CD8-positive, alpha-beta memory T cell (primary cell): ENCODE results near the gene CEP44. TPM values are rescaled to one million over a fixed set of nuclear protein-coding genes. Genes with fewer than 3 reads are reported as not detected.

Source experiments
- CTCF ChIA-PET: fragments of 350-600 bp; sonication (Branson Sonifier 250); formaldehyde crosslinking; loops from one replicate; lab custom pipeline; 2021; ENCODE audit warnings: antibody characterized with exemption; lab: Charles Lee
- POLR2A ChIA-PET: fragments of 350-600 bp; sonication (Branson Sonifier 250); formaldehyde crosslinking; loops from one replicate; lab custom pipeline; 2021; ENCODE audit warnings: antibody characterized with exemption; lab: Charles Lee
- DNase-seq, 5 donors: peaks; one replicate each; pipeline versions ENCODE4 v3.0.0 to v3.0.0-alpha.2; 2020 to 2022; ENCODE audit warnings: mixed read lengths in 1 of 5
- H3K27ac ChIP-seq: one replicate; pipeline ENCODE4 v1.7.0; 2013; ENCODE audit warnings: low read depth, mild to moderate bottlenecking, low read length, moderate library complexity
- H3K27me3 ChIP-seq: 2 replicates; pipeline ENCODE4 v1.7.0; 2013; ENCODE audit warnings: low read length, mild to moderate bottlenecking; ENCODE audit not compliant: insufficient read depth, poor library complexity, severe bottlenecking
- H3K36me3 ChIP-seq: 2 replicates; pipeline ENCODE4 v1.7.0; 2013; ENCODE audit warnings: mild to moderate bottlenecking, low read length, moderate library complexity; ENCODE audit not compliant: insufficient read depth
- H3K4me1 ChIP-seq: 2 replicates; pipeline ENCODE4 v1.7.0; 2013; ENCODE audit warnings: mild to moderate bottlenecking, low read length, moderate library complexity; ENCODE audit not compliant: insufficient read depth
- H3K4me3 ChIP-seq: 2 replicates; pipeline ENCODE4 v1.7.0; 2013; ENCODE audit warnings: mild to moderate bottlenecking, low read length
- H3K9me3 ChIP-seq: 2 replicates; pipeline ENCODE4 v1.7.0; 2013; ENCODE audit warnings: mild to moderate bottlenecking, low read length
- H3K27ac Mint-ChIP-seq, 8 donors: one replicate each; pipeline ENCODE4 v1.8.0; 2020 to 2021; ENCODE audit warnings: mixed read lengths in 8 of 8, mild to moderate bottlenecking in 6 of 8, inconsistent platforms in 3 of 8, moderate library complexity in 3 of 8
- H3K27me3 Mint-ChIP-seq, 2 donors: one replicate each; pipeline ENCODE4 v1.8.0; 2020 to 2021; ENCODE audit warnings: mixed read lengths in 2 of 2, mild to moderate bottlenecking in 1 of 2, moderate library complexity in 1 of 2
- H3K36me3 Mint-ChIP-seq, 3 donors: one replicate each; pipeline ENCODE4 v1.8.0; 2020 to 2021; ENCODE audit warnings: mixed read lengths in 3 of 3, inconsistent platforms in 1 of 3, mild to moderate bottlenecking in 1 of 3
- H3K4me1 Mint-ChIP-seq, 3 donors: one replicate each; pipeline ENCODE4 v1.8.0; 2020 to 2021; ENCODE audit warnings: mixed read lengths in 3 of 3, inconsistent platforms in 1 of 3, mild to moderate bottlenecking in 1 of 3
- H3K4me3 Mint-ChIP-seq, 7 donors: one replicate each; pipeline ENCODE4 v1.8.0; 2020 to 2021; ENCODE audit warnings: mixed read lengths in 7 of 7, mild to moderate bottlenecking in 6 of 7, moderate library complexity in 4 of 7, inconsistent platforms in 2 of 7
- H3K9me3 Mint-ChIP-seq, 5 donors: one replicate each; pipeline ENCODE4 v1.8.0; 2020 to 2022; ENCODE audit warnings: mixed read lengths in 5 of 5, mild to moderate bottlenecking in 3 of 5, moderate library complexity in 2 of 5, inconsistent platforms in 1 of 5
- polyA plus RNA-seq: library from polyadenylated mRNA; unstranded; fragments of 300-500 nt; fragmentation: Illumina TruSeq; gene quantifications from one replicate; pipeline ENCODE4 v1.2.3, GENCODE V29; 2021
- total RNA-seq, 2 experiments: library from RNA; stranded (reverse); gene quantifications; one replicate each; pipeline ENCODE4 v1.2.3, GENCODE V29; 2021

CEP44 gene
- total and polyA plus RNA-seq, 3 experiments from 2014 or later = 6.8 to 22.4 (median 20.4) TPM

- Histone ChIP-seq H3K36me3 (peaks cover 4% of the 10 kb centered on the region), H3K4me1 (no peaks in the 10 kb centered on the region), H3K27me3 (no peaks in the 10 kb centered on the region), H3K9me3 (no peaks in the 10 kb centered on the region), H3K27ac (no peak overlapping the region), H3K4me3 (no peak overlapping the region)
- peaks cover 18 to 41% (median 23%) of the 10 kb centered on the region in 3 donors for H3K4me1 Mint-ChIP-seq
- ChIA-PET CTCF (no interaction called here), POLR2A (no interaction called here)
- peaks cover 0 to 30% (median 5%) of the 10 kb centered on the region in 3 donors for H3K36me3 Mint-ChIP-seq
- no peak overlapping the region for H3K27ac Mint-ChIP-seq
- DNase-seq = no peak
- no peaks in the 10 kb centered on the region for H3K27me3 Mint-ChIP-seq
- H3K4me3 Mint-ChIP-seq = no peak overlapping the region
- no peaks in the 10 kb centered on the region for H3K9me3 Mint-ChIP-seq
Measured at GRCh38 chr4:174265916-174266315, 17.8 kb upstream of the CEP44 start.

GRCh38 chr4:174266416-174266815, 17.3 kb upstream of the CEP44 start:
- H3K36me3 ChIP-seq = peaks cover 4% of the 10 kb centered on the region
- H3K9me3 Mint-ChIP-seq = no peaks in the 10 kb centered on the region
- ChIA-PET CTCF (no interaction called here), POLR2A (no interaction called here)
- H3K9me3 ChIP-seq = no peaks in the 10 kb centered on the region
- H3K4me1 Mint-ChIP-seq = peaks cover 22 to 46% (median 28%) of the 10 kb centered on the region in 3 donors
- H3K36me3 Mint-ChIP-seq = peaks cover 0 to 34% (median 5%) of the 10 kb centered on the region in 3 donors
- H3K27me3 ChIP-seq = no peaks in the 10 kb centered on the region
- no peak for DNase-seq
- H3K27ac Mint-ChIP-seq = no peak overlapping the region
- H3K4me3 ChIP-seq = no peak overlapping the region
- no peaks in the 10 kb centered on the region for H3K4me1 ChIP-seq
- no peak overlapping the region for H3K4me3 Mint-ChIP-seq
- H3K27me3 Mint-ChIP-seq = no peaks in the 10 kb centered on the region
- H3K27ac ChIP-seq = no peak overlapping the region

DNA sequence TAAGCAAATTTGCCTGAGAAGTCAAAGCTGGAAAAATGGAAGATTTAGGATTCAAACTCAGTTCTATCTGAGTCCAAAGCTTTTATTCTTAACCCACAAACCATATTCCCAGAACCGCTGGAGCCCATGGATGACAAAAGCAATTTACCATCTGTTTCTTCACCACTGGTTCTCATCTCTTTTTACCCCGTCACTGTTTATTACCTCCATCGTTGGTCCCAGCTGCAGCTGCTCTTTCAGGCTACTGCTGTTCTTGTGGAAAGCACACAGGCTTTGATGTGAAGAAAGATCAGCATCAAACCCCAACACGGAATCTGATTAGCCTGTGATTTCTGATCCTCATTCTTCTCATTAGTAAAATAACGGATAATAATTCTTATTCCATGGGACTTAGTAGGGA, 9.8 kb upstream of the CEP44 start:
- H3K4me3 Mint-ChIP-seq = no peak overlapping the region
- Histone ChIP-seq H3K9me3 (no peaks in the 10 kb centered on the region), H3K4me3 (no peak overlapping the region), H3K36me3 (no peaks in the 10 kb centered on the region), H3K4me1 (peaks cover 12% of the 10 kb centered on the region), H3K27me3 (no peaks in the 10 kb centered on the region), H3K27ac (no peak overlapping the region)
- POLR2A ChIA-PET = no interaction called here
- no peaks in the 10 kb centered on the region for H3K27me3 Mint-ChIP-seq
- H3K9me3 Mint-ChIP-seq = no peaks in the 10 kb centered on the region
- H3K27ac Mint-ChIP-seq = no peak overlapping the region
- peaks cover 0 to 15% (median 0%) of the 10 kb centered on the region in 3 donors for H3K36me3 Mint-ChIP-seq
- peaks cover 42 to 71% (median 63%) of the 10 kb centered on the region in 3 donors for H3K4me1 Mint-ChIP-seq
- CTCF ChIA-PET = no interaction called here
- no peak for DNase-seq

DNA sequence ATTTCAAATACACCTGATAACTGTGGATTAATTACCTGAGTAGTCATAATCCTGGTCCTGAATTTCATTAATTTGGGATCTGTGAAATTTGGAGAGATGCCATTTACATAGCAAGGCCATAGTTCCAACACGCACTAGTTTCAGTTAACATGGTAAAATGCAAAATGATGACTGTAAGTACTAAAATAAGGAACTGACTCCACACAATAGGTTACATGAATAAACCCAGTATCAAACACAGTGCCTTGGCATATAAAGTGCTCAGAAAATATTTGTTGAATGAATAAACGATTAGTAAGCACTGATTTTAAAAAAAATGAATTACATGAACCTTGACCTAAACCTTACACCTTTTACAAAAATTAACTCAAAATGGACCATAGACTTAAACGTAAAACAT, 9.3 kb upstream of the CEP44 start:
- no peak overlapping the region for H3K27ac Mint-ChIP-seq
- H3K27me3 Mint-ChIP-seq = no peaks in the 10 kb centered on the region
- H3K27ac ChIP-seq = no peak overlapping the region
- H3K9me3 Mint-ChIP-seq = peaks cover 0 to 5% (median 0%) of the 10 kb centered on the region in 5 donors
- no peak overlapping the region for H3K4me3 ChIP-seq
- H3K27me3 ChIP-seq = no peaks in the 10 kb centered on the region
- DNase-seq = no peak
- peaks cover 3 to 19% (median 4%) of the 10 kb centered on the region in 3 donors for H3K36me3 Mint-ChIP-seq
- no peaks in the 10 kb centered on the region for H3K9me3 ChIP-seq
- POLR2A ChIA-PET = no interaction called here
- H3K36me3 ChIP-seq = no peaks in the 10 kb centered on the region
- H3K4me1 Mint-ChIP-seq = peaks cover 46 to 76% (median 68%) of the 10 kb centered on the region in 3 donors
- peaks cover 16% of the 10 kb centered on the region for H3K4me1 ChIP-seq
- H3K4me3 Mint-ChIP-seq = no peak overlapping the region
- CTCF ChIA-PET = no interaction called here

- POLR2A ChIA-PET = no interaction called here
- Histone ChIP-seq H3K27ac (no peak overlapping the region), H3K4me1 (peaks cover 22% of the 10 kb centered on the region), H3K4me3 (no peak overlapping the region), H3K9me3 (no peaks in the 10 kb centered on the region), H3K27me3 (no peaks in the 10 kb centered on the region), H3K36me3 (no peaks in the 10 kb centered on the region)
- H3K4me1 Mint-ChIP-seq = peaks cover 52 to 82% (median 74%) of the 10 kb centered on the region in 3 donors
- DNase-seq = no peak
- H3K36me3 Mint-ChIP-seq = peaks cover 5 to 25% (median 7%) of the 10 kb centered on the region in 3 donors
- H3K27ac Mint-ChIP-seq = peak overlapping the region in 1 of 8 donors; percentile 12
- H3K27me3 Mint-ChIP-seq = no peaks in the 10 kb centered on the region
- no peak overlapping the region for H3K4me3 Mint-ChIP-seq
- CTCF ChIA-PET = no interaction called here
- peaks cover 0 to 7% (median 0%) of the 10 kb centered on the region in 5 donors for H3K9me3 Mint-ChIP-seq
Measured at GRCh38 chr4:174275101-174275500, 8.6 kb upstream of the CEP44 start.

DNA sequence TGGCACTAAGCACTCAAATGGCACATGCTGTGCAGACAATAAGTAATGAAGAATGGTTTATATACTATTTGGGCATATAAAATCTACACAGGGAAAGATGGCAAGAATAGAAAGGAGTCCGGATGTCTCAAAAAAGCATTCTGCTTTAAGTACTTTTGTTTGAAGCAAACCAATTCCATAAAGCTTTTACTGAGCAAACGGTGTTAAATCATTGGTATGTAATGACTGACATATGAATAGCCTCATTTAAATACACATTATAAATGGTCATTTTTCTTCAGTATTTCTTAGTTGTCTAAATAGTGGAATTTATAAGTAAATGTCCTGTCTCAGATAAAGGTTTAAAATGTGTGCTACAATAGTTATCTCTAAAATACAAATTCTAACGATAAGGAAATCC, 6.3 kb upstream of the CEP44 start:
- DNase-seq = no peak
- H3K4me3 ChIP-seq = no peak overlapping the region
- no peak overlapping the region for H3K27ac ChIP-seq
- H3K27me3 ChIP-seq = no peaks in the 10 kb centered on the region
- Mint-ChIP-seq H3K27ac (no peak overlapping the region), H3K4me1 (peaks cover 63 to 89% (median 83%) of the 10 kb centered on the region in 3 donors), H3K27me3 (no peaks in the 10 kb centered on the region), H3K4me3 (no peak overlapping the region), H3K36me3 (peaks cover 6 to 26% (median 7%) of the 10 kb centered on the region in 3 donors), H3K9me3 (peaks cover 0 to 7% (median 0%) of the 10 kb centered on the region in 5 donors)
- ChIA-PET POLR2A (no interaction called here), CTCF (no interaction called here)
- H3K4me1 ChIP-seq = peaks cover 41% of the 10 kb centered on the region
- no peaks in the 10 kb centered on the region for H3K36me3 ChIP-seq
- H3K9me3 ChIP-seq = no peaks in the 10 kb centered on the region

DNA sequence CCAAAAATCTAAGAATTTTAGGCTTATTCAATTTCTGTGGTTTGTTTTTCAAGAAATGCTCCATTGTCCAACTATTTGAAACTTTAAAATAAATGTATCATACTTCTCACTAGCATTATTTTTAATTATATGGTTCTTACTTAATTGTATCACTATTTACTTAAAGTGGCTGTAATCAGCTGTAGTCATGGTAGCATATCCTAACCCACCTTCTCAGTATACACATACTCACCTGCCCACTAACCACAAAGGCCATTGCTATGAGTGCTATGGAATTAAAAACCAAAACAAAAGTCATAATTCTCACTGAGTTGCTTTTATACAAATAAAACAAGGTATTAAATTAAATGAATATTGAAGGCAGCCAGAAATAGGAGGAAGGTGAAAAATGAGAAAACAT, 5.2 kb upstream of the CEP44 start:
- Mint-ChIP-seq H3K9me3 (peaks cover 0 to 7% (median 0%) of the 10 kb centered on the region in 5 donors), H3K4me1 (peaks cover 67 to 86% (median 83%) of the 10 kb centered on the region in 3 donors), H3K27ac (no peak overlapping the region), H3K36me3 (peaks cover 6 to 27% (median 7%) of the 10 kb centered on the region in 3 donors), H3K4me3 (no peak overlapping the region), H3K27me3 (no peaks in the 10 kb centered on the region)
- no peaks in the 10 kb centered on the region for H3K27me3 ChIP-seq
- H3K36me3 ChIP-seq = no peaks in the 10 kb centered on the region
- H3K27ac ChIP-seq = no peak overlapping the region
- H3K9me3 ChIP-seq = no peaks in the 10 kb centered on the region
- no peak for DNase-seq
- ChIA-PET CTCF (no interaction called here), POLR2A (no interaction called here)
- H3K4me1 ChIP-seq = peaks cover 43% of the 10 kb centered on the region
- no peak overlapping the region for H3K4me3 ChIP-seq

GRCh38 chr4:174279433-174280155, 4.1 kb upstream of the CEP44 start:
- ChIA-PET CTCF (no interaction called here), POLR2A (no interaction called here)
- no peak for DNase-seq

More at GRCh38 chr4:174279433-174280155, 4.1 kb upstream of the CEP44 start:
- Mint-ChIP-seq H3K4me1 (peaks cover 70 to 85% (median 80%) of the 10 kb centered on the region in 3 donors), H3K27me3 (no peaks in the 10 kb centered on the region), H3K36me3 (peaks cover 6 to 35% (median 7%) of the 10 kb centered on the region in 3 donors), H3K9me3 (peaks cover 0 to 7% (median 0%) of the 10 kb centered on the region in 5 donors), H3K27ac (peak overlapping the region in 1 of 8 donors; percentile 58), H3K4me3 (peak overlapping the region in 2 of 7 donors; percentile 21 to 29)
- Histone ChIP-seq H3K27ac (no peak overlapping the region), H3K27me3 (no peaks in the 10 kb centered on the region), H3K4me1 (peaks cover 48% of the 10 kb centered on the region), H3K9me3 (no peaks in the 10 kb centered on the region), H3K36me3 (no peaks in the 10 kb centered on the region), H3K4me3 (no peak overlapping the region)
